ENCODE data around the gene ALDH5A1. TPM values are rescaled to one million over a fixed set of nuclear protein-coding genes. Genes with fewer than 3 reads are reported as not detected.

The ALDH5A1 gene
- total and polyA plus RNA-seq, 10 of the 15 experiments (the other 5 are each of a cell fraction or from before 2014, with no cell fraction given) = 2.6 to 13.8 (median 9.3) TPM

DNA sequence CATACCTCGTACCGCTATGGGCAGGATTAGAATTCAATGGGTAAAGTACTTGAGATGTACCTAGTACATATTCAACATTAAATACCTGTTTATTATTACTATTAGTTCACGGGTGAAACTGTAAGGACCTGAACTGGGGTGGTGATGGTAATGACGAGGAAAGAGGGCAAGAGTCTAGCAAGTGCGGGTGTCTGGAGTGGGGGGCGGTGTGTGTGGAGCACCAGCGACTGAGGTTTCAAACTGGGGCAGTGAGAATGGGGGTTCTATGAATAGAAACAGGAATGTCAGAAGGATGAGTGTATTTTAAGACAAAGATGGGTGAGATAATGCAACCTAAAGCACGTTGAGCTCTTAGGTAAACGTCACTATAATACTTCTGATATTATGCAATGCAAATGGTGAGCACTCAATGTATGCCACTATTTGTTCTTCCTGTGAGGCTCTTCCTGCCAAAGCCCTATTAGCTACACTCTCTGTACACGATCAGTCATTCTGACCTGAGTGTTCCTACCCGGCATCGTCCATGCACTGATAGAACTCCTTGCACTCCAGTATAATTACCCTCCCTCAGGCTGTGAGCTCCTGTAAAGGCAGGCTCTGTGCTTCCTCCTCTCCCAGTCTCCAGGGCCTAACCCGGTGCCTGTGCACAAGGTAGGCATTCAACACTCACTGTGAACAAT is 55.0 kb downstream of the ALDH5A1 start:
- ChIA-PET CTCF (interaction anchor here (1.0 kb wide), 1 partner anchor 31 kb away, joined by 3 read pairs; no protein-coding TSS in a partner anchor), RAD21 (ENCODE audit: unreplicated experiment) (interaction anchor here (0.6 kb wide), 1 partner anchor 35 kb away, joined by 4 read pairs; no protein-coding TSS in a partner anchor), POLR2A (no interaction called here), SMC1A (ENCODE audit: uncharacterized antibody, unreplicated experiment) (interaction anchor here (1.1 kb wide), 1 partner anchor 14 kb away, joined by 3 read pairs; no protein-coding TSS in a partner anchor)
- WGBS (ENCODE audit: insufficient coverage, insufficient replicate concordance, low lambda C conversion rate, missing lambda C conversion rate) = 59% methylated on average over 13 of the region's 13 CpGs
- H3K27ac ChIP-seq (ENCODE audit: control insufficient read depth, insufficient read depth) = no peak overlapping the region
- H3K4me1 ChIP-seq (ENCODE audit: control insufficient read depth, insufficient read depth, low read length) = 0 out of 2 replicates have a peak, but pooled peaks cover 3% of the 10 kb centered on the region
- no peak for ATAC-seq
- no peak overlapping the region for H3K4me3 ChIP-seq
- H3K79me2 ChIP-seq (ENCODE audit: control insufficient read depth, insufficient read depth, low read length) = no peaks in the 10 kb centered on the region
- H3K27me3 ChIP-seq (replicated peaks in 1 of 2; ENCODE audit: control insufficient read depth in 2 of 2, insufficient read depth in 2 of 2, low read length in 1 of 2) = no peaks in the 10 kb centered on the region
- in situ Hi-C loops (cut with MboI) (no loop called here), intact Hi-C loops (cut with micrococcal nuclease; ENCODE audit: unreplicated experiment) (no loop called here)
- no peaks in the 10 kb centered on the region for H4K20me1 ChIP-seq (ENCODE audit: control insufficient read depth, insufficient read depth)
- H2AFZ ChIP-seq (ENCODE audit: control insufficient read depth, low read depth, low read length) = no peak overlapping the region
- H3K9ac ChIP-seq (ENCODE audit: control insufficient read depth, insufficient read depth, low read length) = no peak overlapping the region
- TF ChIP-seq, protein P1, sequence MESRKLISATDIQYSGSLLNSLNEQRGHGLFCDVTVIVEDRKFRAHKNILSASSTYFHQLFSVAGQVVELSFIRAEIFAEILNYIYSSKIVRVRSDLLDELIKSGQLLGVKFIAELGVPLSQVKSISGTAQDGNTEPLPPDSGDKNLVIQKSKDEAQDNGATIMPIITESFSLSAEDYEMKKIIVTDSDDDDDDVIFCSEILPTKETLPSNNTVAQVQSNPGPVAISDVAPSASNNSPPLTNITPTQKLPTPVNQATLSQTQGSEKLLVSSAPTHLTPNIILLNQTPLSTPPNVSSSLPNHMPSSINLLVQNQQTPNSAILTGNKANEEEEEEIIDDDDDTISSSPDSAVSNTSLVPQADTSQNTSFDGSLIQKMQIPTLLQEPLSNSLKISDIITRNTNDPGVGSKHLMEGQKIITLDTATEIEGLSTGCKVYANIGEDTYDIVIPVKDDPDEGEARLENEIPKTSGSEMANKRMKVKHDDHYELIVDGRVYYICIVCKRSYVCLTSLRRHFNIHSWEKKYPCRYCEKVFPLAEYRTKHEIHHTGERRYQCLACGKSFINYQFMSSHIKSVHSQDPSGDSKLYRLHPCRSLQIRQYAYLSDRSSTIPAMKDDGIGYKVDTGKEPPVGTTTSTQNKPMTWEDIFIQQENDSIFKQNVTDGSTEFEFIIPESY (IDR thresholded peaks at IDR 0.05) = no peak
- TF ChIP-seq SREBF2 (IDR thresholded peaks at IDR 0.05; ENCODE audit: low read length) = no peak
- no peak for TF ChIP-seq IKZF1 (conservative IDR thresholded peaks at IDR 0.05)
- no peak for TF ChIP-seq BHLHE40 (IDR thresholded peaks at IDR 0.05; ENCODE audit: borderline replicate concordance in 1 of 2, low read depth in 2 of 2, low read length in 1 of 2)
- TF ChIP-seq, protein P2, sequence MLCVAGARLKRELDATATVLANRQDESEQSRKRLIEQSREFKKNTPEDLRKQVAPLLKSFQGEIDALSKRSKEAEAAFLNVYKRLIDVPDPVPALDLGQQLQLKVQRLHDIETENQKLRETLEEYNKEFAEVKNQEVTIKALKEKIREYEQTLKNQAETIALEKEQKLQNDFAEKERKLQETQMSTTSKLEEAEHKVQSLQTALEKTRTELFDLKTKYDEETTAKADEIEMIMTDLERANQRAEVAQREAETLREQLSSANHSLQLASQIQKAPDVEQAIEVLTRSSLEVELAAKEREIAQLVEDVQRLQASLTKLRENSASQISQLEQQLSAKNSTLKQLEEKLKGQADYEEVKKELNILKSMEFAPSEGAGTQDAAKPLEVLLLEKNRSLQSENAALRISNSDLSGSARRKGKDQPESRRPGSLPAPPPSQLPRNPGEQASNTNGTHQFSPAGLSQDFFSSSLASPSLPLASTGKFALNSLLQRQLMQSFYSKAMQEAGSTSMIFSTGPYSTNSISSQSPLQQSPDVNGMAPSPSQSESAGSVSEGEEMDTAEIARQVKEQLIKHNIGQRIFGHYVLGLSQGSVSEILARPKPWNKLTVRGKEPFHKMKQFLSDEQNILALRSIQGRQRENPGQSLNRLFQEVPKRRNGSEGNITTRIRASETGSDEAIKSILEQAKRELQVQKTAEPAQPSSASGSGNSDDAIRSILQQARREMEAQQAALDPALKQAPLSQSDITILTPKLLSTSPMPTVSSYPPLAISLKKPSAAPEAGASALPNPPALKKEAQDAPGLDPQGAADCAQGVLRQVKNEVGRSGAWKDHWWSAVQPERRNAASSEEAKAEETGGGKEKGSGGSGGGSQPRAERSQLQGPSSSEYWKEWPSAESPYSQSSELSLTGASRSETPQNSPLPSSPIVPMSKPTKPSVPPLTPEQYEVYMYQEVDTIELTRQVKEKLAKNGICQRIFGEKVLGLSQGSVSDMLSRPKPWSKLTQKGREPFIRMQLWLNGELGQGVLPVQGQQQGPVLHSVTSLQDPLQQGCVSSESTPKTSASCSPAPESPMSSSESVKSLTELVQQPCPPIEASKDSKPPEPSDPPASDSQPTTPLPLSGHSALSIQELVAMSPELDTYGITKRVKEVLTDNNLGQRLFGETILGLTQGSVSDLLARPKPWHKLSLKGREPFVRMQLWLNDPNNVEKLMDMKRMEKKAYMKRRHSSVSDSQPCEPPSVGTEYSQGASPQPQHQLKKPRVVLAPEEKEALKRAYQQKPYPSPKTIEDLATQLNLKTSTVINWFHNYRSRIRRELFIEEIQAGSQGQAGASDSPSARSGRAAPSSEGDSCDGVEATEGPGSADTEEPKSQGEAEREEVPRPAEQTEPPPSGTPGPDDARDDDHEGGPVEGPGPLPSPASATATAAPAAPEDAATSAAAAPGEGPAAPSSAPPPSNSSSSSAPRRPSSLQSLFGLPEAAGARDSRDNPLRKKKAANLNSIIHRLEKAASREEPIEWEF (IDR thresholded peaks at IDR 0.05; ENCODE audit: insufficient replicate concordance, low read depth, low read length) = no peak
- no peak for TF ChIP-seq TARDBP (IDR thresholded peaks at IDR 0.05; ENCODE audit: borderline replicate concordance)
- no peak for TF ChIP-seq ZBED1 (IDR thresholded peaks at IDR 0.05; ENCODE audit: borderline replicate concordance)
- TF ChIP-seq, protein P3, sequence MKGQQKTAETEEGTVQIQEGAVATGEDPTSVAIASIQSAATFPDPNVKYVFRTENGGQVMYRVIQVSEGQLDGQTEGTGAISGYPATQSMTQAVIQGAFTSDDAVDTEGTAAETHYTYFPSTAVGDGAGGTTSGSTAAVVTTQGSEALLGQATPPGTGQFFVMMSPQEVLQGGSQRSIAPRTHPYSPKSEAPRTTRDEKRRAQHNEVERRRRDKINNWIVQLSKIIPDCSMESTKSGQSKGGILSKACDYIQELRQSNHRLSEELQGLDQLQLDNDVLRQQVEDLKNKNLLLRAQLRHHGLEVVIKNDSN (IDR thresholded peaks at IDR 0.05; ENCODE audit: borderline replicate concordance, extremely low read length, insufficient read depth, low read depth, low read length) = no peak
- TF ChIP-seq HDAC6 (IDR thresholded peaks at IDR 0.05; ENCODE audit: unreplicated experiment) = no peak
- no peak for TF ChIP-seq POLR2AphosphoS5 (IDR thresholded peaks at IDR 0.05; ENCODE audit: low read length)
- H3K9me3 ChIP-seq (replicated peaks; ENCODE audit: control insufficient read depth, insufficient read depth, low read length) = no peaks in the 10 kb centered on the region
- no TSS peak for BruUV-seq (replicated peaks)
- no peaks in the 10 kb centered on the region for H3K36me3 ChIP-seq (ENCODE audit: control insufficient read depth in 2 of 2, insufficient read depth in 2 of 2, low read length in 1 of 2)
- no peak for FAIRE-seq
- no peak for DNase-seq (ENCODE audit: low read depth, low spot score)
- no peak overlapping the region for H3K4me2 ChIP-seq (ENCODE audit: control insufficient read depth, insufficient read depth)
